Activated CD8-positive, alpha-beta memory T cell treated with anti-CD3 and anti-CD28 coated beads, Interleukin-2, amount 50 U/mL, for 48 hours (primary cell): ENCODE data around the gene IKBIP.
"Not testable (repeated sequence)": the region's sequence is repeated elsewhere in the genome, so short reads cannot be mapped to it uniquely, and the experiment has no call there.

Source experiments
- DNase-seq: peaks from one replicate; pipeline ENCODE4 v3.0.0-alpha.2; 2020

The IKBIP gene

GRCh38 chr12:98635657-98636323, 8.8 kb downstream of the IKBIP start:
- no peak for DNase-seq

- no peak for DNase-seq
Observed at GRCh38 chr12:98618952-98619351, 25.6 kb downstream of the IKBIP start.

GRCh38 chr12:98612696-98613334, 31.8 kb downstream of the IKBIP start:
- DNase-seq = no peak

GRCh38 chr12:98610596-98610995, 34.0 kb downstream of the IKBIP start:
- no peak for DNase-seq

GRCh38 chr12:98606359-98606988, 38.1 kb downstream of the IKBIP start:
- no peak for DNase-seq

GRCh38 chr12:98601924-98602323, 42.7 kb downstream of the IKBIP start:
- no peak for DNase-seq

- not testable (repeated sequence) for DNase-seq
Observed at GRCh38 chr12:98597313-98597712, 47.3 kb downstream of the IKBIP start.

- no peak for DNase-seq
Observed at GRCh38 chr12:98595243-98595988, 49.2 kb downstream of the IKBIP start.

GRCh38 chr12:98594050-98594835, 50.3 kb downstream of the IKBIP start:
- no peak for DNase-seq

GRCh38 chr12:98593351-98594049, 51.1 kb downstream of the IKBIP start, which contains the start of gene SLC25A3:
TSS of gene SLC25A3 (plus strand) at chr12:98593686. CDS start at chr12:98593979, 293 bp downstream.
- DNase-seq = peak; percentile 96

GRCh38 chr12:98592825-98593322, 51.7 kb downstream of the IKBIP start:
- DNase-seq = no peak

- DNase-seq = no peak
Observed at GRCh38 chr12:98591209-98591608, 53.4 kb downstream of the IKBIP start.

- DNase-seq = no peak
Observed at GRCh38 chr12:98587084-98587483, 57.5 kb downstream of the IKBIP start.

- no peak for DNase-seq
Observed at GRCh38 chr12:98582093-98582492, 62.5 kb downstream of the IKBIP start.

- no peak for DNase-seq
Observed at GRCh38 chr12:98581101-98581500, 63.5 kb downstream of the IKBIP start.

GRCh38 chr12:98580695-98581094, 63.9 kb downstream of the IKBIP start:
- no peak for DNase-seq

- no peak for DNase-seq
Observed at GRCh38 chr12:98579835-98580234, 64.8 kb downstream of the IKBIP start.

- DNase-seq = no peak
Observed at GRCh38 chr12:98579347-98579746, 65.2 kb downstream of the IKBIP start.

- DNase-seq = no peak
Observed at GRCh38 chr12:98578821-98579220, 65.8 kb downstream of the IKBIP start.

GRCh38 chr12:98578392-98578791, 66.2 kb downstream of the IKBIP start:
- DNase-seq = no peak

GRCh38 chr12:98576795-98577194, 67.8 kb downstream of the IKBIP start:
- DNase-seq = not testable (repeated sequence)

- DNase-seq = no peak
Observed at GRCh38 chr12:98575013-98575412, 69.6 kb downstream of the IKBIP start.
